ENCODE measurements around the gene JMJD8.
"Not testable (repeated sequence)": the region's sequence is repeated elsewhere in the genome, so short reads cannot be mapped to it uniquely, and the experiment has no call there.

JMJD8 gene

DNA sequence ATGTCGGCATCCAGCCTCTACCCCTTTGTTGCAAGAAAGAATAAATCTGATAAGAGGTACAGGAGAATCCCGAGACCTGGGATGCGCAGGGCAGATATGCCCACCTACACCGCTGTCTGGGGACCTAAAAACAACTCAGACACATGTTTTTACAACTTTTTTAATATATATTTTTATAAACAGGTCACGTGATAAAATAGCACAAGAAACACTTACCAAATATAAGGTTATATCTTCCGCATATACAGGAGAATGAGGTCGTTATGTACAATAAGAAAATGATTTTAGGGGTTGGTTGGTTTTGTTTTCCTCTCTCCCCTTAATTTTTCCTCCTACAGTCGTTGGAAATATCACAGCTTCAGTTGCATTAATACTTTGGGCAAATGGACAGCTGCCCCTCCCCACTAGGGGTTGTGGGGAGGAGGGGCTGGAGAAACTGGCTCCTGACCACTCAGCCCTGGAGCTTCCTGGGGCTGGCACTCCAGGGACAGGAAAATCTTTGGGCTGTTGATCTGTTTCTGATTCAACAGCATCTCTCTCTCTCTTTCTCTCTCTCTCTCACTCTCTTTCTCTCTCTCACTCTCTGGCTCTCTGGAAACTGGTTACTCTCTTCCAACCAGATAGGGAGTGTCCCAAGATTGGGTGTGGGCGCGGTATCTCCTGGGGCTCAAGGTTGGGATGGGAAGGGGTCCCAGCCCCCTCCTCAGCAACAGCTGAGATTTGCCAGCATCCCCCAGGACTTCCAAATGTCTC lies 8.4 kb upstream of the JMJD8 start:
- no peak for DNase-seq (ENCODE audit: low read depth, low spot score)

DNA sequence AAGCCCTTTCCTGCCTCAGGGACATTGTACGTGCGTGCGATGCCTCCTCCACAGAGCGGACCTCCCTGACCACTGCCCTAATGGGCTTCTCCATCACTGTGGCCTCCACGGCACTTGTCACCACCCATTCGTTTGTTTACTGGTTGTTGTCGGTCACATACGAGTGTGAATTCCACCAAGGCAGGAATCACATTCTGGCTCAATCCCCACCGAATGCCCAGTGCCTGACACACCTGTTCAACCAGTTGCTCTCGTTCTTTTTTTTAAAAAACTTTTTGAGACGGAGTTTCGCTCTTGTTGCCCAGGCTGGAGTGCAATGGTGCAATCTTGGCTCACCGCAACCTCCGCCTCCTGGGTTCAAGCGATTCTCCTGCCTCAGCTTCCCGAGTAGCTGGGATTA lies 7.1 kb upstream of the JMJD8 start:
- DNase-seq (ENCODE audit: low read depth, low spot score), result not testable (repeated sequence)

DNA sequence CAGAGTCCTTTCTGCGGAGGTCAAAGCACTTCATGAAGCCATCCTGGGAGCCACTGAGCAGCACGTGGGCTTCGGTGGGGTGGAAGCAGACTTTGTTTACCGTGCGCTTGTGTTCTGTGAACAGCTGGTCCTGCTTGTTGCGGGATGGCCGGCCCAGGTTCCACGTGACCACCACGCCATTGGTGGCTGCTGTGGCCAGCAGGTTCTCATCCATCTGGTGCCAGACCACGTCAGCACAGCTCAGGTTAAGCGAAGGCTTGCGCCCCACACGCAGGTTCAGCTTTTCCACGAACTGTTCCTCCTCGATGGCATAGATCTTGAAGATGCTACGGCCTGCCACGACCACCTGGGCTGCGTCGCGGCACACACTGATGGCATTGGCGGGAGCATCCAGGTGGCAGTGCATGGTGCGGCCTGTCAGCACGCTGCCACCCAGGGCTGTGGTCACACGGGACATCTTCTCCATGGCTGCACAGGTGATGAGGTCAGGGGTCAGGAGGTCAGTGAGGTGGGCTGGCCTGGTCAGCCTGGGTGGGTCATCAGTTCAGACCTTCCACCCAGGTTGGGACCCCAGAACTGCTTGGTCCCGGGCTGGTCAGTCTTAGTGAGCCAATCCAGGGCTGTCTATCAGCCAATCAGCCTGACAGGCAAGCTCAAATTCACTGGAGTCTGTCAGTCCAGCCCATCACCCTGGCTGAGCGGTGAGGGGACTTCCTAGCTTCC lies 5.2 kb upstream of the JMJD8 start:
- DNase-seq (ENCODE audit: low read depth, low spot score), result no peak

DNA sequence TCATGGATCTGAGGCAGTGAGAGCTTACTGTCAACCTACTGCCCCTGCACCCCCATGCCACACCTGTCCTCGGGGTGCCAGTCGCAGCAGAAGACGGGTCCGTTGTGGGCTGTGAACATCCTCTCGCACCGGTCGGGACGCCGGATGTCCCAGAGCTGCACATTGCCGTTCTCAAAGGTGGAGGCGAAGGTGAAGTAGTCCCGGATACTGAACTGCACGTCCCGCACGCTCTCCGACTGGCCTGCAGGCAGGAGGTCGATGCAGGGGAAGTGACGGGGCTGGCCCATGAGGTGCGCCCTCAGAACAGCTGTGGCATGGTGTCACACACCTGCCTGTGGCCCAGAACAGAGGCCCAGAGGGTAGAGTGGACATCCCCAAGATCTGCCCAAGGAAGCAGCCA lies 3.4 kb upstream of the JMJD8 start:
- no peak for DNase-seq (ENCODE audit: low read depth, low spot score)

DNA sequence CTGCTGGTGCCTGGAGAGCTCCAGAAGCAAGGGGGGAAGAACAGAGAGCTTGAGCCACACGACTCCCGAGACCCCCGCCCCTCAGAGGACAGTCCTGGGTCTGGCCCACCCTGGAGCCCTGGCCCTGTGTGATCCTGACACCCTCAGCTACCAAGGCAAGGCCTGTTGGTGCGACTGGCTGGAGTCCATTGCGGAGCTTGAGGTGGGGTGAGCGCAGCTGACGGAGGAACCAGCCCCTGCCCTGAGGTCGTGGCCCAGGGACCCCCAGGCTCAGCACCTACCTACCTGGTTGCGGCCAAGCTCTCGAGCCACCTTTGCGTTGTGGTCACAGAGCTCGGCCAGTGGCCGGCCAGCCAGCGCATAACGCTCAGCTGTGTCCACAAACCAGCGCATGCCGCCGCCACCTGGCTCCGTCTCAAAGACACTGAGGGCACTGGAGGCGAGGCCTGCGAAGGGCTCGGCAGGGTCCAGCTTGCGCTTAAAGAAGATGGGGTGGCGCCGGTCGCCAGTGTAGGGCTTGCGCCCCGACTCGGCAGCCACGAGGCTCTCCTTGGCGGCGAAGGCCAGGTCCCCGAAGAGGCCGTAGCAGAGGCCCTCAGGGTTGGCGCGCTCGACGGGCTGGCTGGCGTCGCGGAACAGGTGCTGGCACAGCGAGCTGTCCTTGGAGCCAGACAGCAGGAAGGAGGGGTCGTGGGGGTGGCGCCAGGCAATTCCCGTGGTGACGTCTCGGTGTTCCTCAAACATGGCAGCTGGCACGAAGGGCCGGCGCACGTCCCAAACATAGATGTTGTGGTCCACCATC lies 2.5 kb upstream of the JMJD8 start:
- no peak for DNase-seq (ENCODE audit: low read depth, low spot score)

DNA sequence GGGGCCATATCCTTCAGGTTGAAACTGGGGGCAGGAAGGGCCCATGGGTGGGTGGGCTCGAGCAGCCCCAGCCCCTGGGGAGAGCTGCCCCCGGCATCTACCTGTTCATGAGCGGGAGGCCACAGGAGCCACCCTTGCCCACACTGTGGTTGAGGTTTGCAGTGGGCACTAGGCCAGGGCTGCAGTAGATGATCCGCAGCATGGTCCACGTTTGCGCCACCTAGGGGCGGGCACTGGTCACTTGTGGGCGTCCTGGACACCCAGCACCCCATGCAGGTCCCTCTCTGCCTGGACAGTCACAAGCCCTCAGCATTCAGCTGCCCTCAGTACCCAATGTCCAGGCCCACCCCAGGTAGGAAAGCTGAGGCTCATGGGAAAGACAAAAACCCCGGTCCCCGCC lies 1.8 kb upstream of the JMJD8 start:
- DNase-seq (ENCODE audit: low read depth, low spot score), result no peak

DNA sequence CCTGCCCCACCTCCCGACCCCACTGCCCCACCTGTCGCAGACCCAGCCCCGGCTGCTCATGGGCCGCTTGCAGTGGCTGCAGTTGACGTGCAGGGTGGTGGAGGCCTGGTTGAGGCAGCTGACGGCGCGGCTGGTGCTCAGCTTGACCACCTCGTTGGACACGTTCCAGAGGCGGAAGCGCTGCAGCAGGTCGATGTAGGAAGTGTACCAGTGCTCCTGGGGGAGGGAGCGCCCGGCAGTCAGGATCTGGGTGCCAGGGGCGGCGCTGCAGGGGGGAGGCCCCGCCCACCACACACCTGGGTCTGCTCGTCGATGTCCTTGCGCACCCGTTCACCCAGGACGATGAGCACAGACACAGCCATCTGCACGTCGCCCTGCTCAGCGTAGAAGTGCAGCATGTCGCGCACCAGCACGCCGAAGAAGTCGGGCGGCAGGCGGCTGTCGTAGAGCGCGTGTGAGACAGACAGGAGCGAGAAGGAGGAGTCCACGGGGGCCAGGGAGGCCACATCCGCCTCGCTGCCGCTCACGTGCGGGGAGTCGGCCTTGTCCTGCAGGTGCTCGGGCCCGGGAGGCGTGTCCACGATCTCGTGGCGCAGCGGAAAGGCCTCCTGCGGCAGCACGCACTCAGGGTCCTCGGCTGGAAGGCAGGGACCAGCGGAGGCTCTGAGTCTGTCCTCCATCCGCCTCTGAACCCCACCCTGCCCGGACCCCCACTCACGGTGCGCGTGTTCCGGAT lies 995 bp upstream of the JMJD8 start:
- no peak for DNase-seq (ENCODE audit: low read depth, low spot score)

DNA sequence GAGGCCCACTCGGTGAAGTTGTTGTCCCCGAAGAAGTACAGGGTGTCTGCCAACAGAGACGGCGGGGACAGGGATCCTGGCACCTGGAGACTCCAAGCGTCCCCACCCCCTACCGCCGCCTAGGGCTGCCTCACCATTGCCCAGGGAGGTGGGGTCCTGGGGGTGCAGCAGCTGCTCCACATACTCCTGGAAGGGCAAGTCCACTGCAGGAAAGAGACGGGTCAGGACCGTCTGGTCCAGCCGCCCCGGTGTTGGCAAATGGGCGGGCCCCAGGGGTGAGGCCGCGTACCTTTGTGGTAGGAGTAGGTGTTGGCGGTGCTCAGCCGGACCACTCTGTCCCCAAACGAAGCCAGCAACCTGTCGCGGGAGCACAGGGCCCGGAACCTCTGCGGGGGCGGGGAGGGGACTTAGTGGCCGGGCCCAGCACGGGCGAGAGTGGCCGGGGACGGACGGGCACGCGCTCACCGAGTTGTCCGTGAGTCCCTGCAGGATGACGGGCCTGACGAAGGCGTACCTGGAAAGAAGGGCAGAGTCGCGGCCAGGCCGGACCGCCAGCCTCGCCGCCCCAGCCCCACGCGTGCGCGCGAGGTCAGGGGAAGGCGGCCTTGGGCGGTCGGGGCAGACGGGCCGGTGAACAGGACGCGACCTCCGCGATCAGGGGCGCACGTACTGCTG lies 601 bp downstream of the JMJD8 start:
- DNase-seq (ENCODE audit: low read depth, low spot score), result no peak

DNA sequence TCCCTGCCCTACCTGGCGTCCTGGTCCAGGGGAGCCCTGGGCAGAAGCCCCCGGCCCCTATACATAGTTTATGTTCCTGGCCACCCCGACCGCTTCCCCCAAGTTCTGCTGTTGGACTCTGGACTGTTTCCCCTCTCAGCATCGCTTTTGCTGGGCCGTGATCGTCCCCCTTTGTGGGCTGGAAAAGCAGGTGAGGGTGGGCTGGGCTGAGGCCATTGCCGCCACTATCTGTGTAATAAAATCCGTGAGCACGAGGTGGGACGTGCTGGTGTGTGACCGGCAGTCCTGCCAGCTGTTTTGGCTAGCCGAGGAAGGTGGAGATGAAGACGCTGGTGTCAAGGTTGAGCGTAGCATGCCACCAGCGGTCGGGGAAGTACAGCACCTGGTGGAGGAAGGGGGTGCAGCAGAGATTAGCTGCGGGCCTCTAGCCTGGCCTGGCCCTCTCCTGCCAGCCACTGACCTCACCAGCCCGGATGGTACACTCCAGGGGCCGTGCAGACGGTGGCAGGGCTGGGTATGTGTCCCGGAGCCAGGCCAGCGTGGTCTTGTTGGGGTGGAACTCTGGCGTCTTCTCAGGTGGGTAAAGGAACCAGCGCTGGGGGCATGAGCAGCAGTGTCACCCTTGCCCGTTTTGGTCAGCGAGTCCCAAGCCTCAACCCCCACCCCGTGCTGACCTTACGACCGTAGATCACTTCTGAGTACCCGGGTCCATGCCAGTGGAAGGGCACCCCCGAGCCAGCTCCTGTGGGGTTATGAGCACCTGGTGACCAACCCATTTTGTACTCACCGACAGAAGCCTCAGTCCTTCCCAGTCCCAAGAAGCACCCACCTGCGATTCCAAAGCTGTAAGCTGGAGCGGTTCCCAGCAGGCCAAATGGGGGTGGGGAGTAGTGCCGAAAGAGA lies 1.4 kb downstream of the JMJD8 start:
- no peak for DNase-seq (ENCODE audit: low read depth, low spot score)

DNA sequence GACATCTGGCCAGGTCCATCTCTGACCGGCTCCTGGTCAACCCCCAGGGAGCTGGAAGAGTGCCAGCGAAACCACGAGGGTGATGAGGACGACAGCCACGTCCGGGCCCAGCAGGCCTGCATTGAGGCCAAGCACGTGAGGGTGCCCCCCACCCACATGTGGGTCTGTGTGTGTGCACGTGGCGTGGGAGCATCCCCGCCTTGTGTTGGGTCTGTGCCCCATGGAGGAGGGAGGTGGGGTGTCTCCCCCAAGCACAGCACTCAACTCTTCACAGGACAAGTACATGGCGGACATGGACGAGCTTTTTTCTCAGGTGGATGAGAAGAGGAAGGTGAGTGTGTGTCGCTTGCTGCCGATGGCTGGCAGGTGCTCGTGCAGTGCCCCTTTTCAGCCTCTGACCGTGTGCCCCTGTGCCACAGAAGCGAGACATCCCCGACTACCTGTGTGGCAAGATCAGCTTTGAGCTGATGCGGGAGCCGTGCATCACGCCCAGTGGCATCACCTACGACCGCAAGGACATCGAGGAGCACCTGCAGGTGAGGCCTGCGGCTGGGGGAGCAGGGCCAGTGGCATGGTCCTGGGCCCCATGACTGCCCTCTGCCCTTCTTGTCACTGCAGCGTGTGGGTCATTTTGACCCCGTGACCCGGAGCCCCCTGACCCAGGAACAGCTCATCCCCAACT lies 2.2 kb downstream of the JMJD8 start:
- no peak for DNase-seq (ENCODE audit: low read depth, low spot score)

DNA sequence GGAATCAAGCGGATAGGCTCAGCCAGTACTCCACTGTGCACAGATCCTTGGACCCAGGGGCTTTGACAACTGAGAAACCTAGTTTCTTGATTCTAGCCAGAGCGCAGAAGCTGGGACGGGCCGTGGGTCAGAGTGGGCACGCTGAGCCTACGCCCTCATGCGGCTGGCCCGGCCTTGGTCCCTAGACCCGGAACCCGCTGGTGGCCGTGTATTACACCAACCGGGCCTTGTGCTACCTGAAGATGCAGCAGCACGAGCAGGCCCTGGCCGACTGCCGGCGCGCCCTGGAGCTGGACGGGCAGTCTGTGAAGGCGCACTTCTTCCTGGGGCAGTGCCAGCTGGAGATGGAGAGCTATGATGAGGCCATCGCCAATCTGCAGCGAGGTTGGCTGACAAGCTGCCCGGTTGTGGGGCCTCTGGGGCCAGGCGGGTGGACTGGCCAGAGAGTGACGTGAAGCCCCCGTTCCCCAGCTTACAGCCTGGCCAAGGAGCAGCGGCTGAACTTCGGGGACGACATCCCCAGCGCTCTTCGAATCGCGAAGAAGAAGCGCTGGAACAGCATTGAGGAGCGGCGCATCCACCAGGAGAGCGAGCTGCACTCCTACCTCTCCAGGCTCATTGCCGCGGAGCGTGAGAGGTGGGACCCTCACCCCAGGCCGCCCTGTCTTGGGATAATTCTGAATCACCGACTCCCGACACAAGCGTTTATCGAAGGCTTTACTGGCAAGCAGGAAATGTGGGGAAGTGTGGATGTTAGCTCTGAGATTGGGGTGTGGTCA lies 3.0 kb downstream of the JMJD8 start:
- no peak for DNase-seq (ENCODE audit: low read depth, low spot score)

DNA sequence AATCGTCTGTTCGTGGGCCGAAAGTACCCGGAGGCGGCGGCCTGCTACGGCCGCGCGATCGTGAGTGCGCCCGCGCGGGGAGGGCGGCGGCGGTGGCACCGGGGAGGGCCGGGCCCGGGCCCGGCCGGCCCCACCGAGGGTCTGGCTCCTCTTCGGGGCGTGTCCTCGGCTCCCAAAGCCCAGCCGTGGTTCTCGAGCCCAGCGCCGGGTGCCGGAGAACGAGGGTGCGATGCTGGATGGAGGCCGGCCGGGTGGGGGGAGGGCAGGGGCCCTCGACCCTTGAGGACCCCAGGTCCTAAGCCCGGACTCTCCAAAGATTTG lies 3.5 kb downstream of the JMJD8 start:
- no peak for DNase-seq (ENCODE audit: low read depth, low spot score)

DNA sequence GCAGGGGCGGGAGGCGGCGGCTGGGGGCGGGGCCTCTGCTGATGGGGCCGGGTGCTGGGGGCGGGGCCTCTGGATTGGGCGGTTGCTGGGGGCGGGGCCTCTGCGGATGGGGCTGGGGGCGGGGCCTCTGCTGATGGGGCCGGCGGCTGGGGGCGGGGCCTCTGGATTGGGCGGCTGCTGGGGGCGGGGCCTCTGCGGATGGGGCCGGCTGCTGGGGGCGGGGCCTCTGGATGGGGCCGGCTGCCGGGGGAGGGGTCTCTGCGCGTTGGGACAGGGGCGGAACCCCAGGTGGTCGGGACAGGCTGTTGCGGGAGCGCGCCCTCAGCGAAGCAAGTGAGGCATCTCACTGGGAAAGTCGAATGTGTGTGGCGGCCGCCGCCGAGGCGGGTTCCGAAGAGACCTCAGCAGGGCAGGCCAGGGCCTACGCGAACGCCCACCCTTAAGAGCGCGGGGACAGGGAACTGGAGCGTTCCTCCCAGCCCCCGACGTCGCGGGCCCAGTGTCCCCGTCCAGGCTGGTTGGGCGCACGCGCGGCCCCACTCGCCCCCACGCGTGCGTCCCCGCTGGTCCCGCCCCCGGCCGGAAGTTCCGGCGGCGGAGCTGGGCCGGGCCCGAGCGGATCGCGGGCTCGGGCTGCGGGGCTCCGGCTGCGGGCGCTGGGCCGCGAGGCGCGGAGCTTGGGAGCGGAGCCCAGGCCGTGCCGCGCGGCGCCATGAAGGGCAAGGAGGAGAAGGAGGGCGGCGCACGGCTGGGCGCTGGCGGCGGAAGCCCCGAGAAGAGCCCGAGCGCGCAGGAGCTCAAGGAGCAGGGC lies 4.1 kb downstream of the JMJD8 start, which contains the start of gene STUB1:
TSS of gene STUB1 (plus strand) at position 597 of the 811 bp plus-strand sequence. CDS start at position 713, 116 bp downstream.
- DNase-seq (ENCODE audit: low read depth, low spot score), result peak; percentile 89

DNA sequence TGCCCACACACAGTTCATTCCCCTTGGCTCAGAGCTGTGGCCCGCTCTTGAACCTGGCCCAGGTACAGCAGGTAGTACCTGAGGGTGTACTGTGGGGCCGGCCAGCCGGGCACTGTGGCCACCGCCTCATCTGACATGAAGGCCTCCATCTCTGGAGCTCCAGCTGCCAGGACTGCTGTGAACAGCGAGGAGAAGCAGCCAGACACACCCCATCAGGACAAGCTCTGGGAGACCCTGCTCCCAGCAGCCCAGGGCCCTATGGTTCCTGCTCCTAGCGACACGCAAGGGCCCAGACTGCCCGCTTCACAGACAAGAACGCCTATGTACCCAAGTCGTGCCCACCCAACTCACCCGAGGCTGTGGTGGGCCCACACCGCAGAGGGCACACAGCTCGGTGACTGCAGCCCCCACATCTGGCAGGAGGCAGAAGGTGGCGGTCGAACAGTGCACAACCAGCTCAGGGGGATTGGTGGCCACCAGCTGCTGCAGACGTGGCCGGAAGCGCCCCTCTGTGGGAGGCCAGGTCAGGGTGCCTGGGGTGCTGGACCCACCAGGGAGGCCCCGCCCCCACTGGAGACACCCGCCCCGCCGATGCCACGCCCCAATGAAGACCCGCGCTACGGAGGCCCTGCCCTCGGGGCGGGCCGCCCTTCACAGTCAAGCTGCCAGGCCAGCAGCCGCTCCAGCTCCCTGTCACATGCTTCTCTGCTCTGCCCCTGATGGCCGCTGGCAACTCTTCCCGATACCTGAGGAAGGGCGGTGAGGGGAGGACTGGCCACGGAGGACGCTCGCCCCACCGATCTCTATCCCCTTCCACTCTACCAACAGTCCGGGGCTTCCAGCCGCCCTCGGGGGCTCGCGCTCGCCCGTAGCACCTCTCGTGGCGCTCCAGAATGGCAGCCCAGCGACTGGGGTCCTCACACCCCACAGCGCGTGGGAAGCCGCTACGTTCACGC lies 5.0 kb downstream of the JMJD8 start:
- peak; percentile 82 for DNase-seq (ENCODE audit: low read depth, low spot score)

DNA sequence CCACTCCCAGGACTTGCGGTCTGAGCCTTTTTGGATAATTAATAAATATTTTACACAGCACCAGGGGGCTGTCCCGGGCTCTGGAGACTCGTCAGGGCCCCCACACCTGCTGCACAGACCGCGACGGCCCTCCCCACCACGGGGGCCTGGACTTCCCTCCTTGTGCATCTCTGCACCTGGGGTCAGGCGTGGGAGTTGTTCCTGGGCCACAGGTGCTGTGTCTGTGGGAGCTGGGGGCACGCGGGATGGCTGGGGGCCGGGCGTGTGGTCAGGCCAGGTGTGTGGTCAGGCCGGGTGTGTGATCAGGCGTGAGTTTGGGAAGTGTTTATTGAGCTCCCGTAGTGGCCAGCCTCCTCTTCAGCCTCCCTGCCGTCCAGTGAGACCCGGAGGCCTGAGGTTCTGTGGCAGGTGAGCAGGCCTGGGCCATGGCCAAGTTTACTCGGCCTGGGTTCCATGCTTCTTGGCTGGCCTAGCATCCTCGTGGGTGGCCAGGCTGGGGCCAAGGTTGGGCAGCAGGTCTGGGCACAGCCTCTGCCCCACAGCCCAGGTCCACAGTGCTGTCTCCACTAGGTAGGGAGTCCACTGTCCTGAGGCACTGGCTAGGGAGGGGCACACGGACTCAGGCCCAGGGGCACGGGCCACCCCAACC lies 5.8 kb downstream of the JMJD8 start:
- no peak for DNase-seq (ENCODE audit: low read depth, low spot score)
